ENCODE data around the gene MXRA8.

Gene MXRA8

DNA sequence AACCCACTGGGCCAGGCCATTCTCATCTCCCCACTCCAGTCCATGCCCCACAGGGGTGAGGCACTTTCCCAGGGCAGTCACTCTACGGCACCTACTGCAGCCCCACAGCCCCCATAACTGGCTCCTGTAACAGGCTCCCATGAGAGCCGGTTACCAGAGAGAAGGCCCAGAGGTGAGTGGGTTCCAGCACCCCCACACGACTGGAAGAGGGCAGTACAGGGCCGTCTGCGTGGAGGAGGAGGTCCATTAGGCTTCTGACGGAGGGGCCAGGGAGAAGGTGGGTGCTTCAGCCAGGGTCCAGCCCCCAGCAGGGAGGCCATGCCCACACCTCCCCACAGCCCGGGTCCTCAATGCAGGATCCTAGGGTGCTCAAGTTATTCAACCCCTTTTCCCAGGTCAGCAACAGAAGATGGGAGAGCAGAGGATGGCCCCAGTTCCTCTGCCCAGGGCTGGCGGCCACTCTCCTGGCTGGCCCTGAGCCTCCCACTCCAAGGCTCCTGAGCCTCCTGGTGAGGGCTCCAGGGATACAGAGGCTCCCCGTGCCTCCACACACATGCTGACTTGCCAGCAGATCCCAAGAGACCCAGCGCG, 52.2 kb downstream of the MXRA8 start:
- DNase-seq, result no peak

DNA sequence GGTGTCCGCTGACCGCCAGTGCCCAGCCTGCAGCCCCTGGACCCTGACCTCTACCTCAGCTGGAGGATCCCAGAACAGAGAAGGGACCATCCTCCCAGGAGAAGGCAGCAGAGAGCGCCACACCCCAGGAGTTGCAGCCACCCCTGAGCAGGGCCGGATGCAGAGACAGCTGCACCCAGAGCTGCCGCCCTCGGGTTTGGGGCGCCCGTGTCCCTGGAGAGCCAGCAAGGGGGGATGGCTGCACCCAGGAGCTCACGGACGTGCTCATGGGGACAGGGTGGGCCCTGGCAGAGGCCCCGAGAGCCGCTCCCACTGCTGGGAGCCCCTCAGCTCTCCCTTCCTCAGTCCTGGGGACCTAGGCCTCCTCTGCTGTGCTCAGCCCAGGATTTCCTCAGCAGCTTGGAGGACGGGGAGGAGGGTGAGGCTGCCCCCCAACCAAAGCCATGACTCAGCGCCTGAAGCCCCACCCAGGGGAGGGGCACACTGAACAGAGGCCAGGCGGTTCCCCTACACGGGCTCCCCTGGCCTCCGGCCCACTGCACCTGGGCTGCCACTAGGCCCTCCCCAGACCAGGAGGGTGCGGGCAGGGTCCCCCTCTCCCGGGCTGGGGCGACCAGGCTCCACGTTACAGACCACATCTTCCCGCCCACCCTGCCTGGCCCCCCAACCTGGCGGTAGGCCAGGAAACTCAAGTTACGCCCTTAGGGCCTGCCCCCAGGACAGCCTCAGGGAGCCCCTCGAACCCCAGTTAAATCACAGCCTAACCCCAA, 52.9 kb downstream of the MXRA8 start:
- DNase-seq, result no peak

DNA sequence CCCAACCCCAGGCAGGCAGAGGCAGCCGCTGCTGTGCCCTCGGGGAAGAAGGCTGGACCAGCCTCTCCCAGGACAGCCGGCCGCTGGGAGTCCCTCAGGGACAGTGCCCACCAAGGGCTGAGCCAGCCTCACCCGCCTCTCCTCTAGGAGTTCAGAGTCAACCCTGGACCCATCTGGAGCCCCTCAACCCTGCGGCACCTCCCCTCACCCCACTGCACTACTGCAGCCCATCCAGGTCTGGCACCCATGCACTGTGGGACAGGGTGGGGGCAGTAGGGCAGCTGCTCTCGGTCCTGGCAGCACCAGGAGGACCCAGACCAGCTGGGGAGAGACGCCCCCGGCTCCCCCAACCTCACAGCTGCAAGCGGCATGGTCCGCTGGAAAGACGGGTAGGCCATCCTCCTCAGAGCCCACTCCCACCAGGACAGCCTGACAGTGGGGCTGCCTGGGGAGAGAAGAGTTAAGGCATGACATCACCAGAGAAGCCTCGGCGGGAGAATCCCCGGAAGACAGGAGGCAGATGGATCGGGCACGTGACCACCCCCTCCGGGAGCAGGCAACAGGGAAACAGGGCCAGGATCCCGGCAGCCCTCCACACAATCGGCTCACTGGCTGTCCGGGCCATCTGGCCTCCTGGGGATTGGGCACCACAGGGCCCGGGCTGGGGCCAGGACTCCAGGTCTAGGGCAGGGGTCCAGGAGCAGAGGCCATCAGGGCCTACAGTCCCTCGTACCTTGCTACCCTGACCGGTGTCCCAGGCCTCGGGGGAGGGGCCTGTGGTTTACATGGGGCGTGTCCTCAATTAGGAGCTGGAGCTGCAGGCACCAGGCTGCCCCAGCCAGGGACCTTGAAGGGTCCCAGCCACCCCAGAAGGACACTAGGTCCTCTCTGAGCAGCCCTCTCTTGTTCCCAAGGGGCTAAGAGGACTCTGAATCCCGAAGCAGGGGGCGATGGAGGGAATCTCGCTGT, 53.7 kb downstream of the MXRA8 start:
- DNase-seq, result peak; percentile 57

DNA sequence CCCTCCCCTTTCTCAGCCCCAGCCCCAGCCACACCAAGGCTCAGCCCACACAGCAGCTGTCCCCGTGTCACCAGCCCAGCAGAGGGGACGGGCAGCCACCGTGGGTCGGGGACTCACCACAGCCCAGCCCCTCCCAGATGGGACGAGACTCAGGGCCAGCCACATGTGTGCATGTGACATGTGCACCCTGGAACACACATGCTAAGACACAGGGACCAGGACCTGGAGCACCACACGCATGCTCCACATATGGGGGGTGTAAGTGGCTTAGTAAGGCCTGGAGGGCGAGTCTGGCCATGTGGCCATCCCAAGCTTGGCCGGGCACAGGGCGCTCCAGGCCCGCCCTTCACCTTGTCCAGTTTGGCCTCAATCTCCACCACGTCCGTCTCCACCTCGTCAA, 54.6 kb downstream of the MXRA8 start:
- DNase-seq, result no peak

DNA sequence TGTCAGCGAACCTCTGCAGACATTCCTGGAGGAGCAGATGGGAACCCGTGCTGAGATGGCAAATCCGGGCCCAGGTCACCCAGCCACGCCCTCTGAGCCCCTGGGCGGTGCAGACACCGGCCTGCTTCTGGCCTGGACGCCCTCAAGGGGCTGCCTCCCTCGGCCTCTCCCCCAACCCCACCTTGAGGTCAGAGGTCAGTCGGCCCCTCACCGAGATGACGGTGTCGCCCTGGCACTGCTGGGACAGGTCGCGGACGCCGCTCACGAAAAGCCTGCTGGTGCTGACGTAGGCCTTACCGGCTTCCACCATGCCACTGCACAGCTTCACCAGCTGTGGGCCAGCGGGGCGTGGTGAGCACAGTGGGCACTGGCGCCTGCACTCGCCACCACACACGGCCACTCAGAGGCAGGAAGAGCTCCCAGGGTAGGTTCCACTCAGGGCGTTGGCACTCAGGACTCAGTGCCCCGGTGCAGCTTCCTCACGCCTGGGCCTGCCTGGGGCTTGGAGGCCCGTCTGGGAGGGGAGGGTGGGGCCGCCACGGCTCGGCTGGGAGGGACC, 55.3 kb downstream of the MXRA8 start:
- DNase-seq, result no peak

Data from NCI-H146 (cell line).